Adrenal gland (tissue), 5 donors: ENCODE measurements around the gene FAT1.

Experiments
- POLR2A ChIP-seq, 2 donors: fragments of 450-650 bp; IDR thresholded peaks; one replicate each; pipeline ENCODE4 v1.6.1; 2017; ENCODE audit warnings: antibody characterized with exemption in 2 of 2, mild to moderate bottlenecking in 2 of 2, moderate library complexity in 1 of 2
- TF ChIP-seq, protein P1 (sequence below), 6 experiments: fragments of 450-650 bp in 4 of 6; fragments of 200-600 bp in 2 of 6; sonication (generic) in 1 of 6; IDR thresholded peaks; 1 replicate in 5 of 6; 2 replicates in 1 of 6; pipeline versions ENCODE4 v1.5.1 to v1.8.0; 2016 to 2021; ENCODE audit warnings: antibody characterized with exemption in 6 of 6, mild to moderate bottlenecking in 2 of 6, moderate library complexity in 1 of 6
- donor health status: DM: no; HTN: no; CAD: no.

DNA sequence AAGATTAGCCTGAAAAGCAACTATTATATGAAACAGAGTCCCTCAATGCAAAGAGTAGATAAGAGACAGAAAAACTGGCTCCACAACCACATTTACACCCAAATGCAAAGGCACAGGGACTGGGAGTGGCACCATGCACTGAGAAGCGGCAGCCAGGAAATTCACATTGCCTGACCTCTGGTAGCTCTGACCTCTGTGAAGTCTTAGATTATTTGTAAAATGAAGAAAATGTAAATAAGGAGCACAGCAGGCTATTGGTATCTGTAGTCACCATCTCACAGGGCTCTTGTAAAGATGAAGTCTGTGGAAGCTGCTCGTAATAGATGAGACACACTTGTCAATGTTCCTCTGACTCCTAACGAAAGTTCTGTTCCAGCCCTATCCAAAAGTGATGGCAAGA lies 69.7 kb downstream of the FAT1 start:
- TF ChIP-seq, protein P1, sequence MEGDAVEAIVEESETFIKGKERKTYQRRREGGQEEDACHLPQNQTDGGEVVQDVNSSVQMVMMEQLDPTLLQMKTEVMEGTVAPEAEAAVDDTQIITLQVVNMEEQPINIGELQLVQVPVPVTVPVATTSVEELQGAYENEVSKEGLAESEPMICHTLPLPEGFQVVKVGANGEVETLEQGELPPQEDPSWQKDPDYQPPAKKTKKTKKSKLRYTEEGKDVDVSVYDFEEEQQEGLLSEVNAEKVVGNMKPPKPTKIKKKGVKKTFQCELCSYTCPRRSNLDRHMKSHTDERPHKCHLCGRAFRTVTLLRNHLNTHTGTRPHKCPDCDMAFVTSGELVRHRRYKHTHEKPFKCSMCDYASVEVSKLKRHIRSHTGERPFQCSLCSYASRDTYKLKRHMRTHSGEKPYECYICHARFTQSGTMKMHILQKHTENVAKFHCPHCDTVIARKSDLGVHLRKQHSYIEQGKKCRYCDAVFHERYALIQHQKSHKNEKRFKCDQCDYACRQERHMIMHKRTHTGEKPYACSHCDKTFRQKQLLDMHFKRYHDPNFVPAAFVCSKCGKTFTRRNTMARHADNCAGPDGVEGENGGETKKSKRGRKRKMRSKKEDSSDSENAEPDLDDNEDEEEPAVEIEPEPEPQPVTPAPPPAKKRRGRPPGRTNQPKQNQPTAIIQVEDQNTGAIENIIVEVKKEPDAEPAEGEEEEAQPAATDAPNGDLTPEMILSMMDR (IDR thresholded peaks at IDR 0.05): no peak
- no peak for TF ChIP-seq POLR2A (IDR thresholded peaks at IDR 0.05)
